ENCODE results near the gene CEPT1.

- no peak for TF ChIP-seq EZH2phosphoT487 (IDR thresholded peaks at IDR 0.05; ENCODE audit: borderline replicate concordance, low read length)
- TF ChIP-seq, protein P1, sequence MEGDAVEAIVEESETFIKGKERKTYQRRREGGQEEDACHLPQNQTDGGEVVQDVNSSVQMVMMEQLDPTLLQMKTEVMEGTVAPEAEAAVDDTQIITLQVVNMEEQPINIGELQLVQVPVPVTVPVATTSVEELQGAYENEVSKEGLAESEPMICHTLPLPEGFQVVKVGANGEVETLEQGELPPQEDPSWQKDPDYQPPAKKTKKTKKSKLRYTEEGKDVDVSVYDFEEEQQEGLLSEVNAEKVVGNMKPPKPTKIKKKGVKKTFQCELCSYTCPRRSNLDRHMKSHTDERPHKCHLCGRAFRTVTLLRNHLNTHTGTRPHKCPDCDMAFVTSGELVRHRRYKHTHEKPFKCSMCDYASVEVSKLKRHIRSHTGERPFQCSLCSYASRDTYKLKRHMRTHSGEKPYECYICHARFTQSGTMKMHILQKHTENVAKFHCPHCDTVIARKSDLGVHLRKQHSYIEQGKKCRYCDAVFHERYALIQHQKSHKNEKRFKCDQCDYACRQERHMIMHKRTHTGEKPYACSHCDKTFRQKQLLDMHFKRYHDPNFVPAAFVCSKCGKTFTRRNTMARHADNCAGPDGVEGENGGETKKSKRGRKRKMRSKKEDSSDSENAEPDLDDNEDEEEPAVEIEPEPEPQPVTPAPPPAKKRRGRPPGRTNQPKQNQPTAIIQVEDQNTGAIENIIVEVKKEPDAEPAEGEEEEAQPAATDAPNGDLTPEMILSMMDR (IDR thresholded peaks at IDR 0.05; ENCODE audit: low read depth, low read length, poor library complexity, severe bottlenecking) = no peak
Measured at GRCh38 chr1:111214884-111215283, 74.9 kb downstream of the CEPT1 start.
